Activated gamma-delta T cell (primary cell): ENCODE data around the gene SLAIN1.
"Not testable (repeated sequence)": the region's sequence is repeated elsewhere in the genome, so short reads cannot be mapped to it uniquely, and the experiment has no call there.

Experiments used
- DNase-seq: peaks from one replicate; lab custom pipeline; 2025; lab: John Stamatoyannopoulos, UW
- total RNA-seq, 2 donors: gene quantifications; one replicate each; lab custom pipeline; 2026; lab: John Stamatoyannopoulos, UW

SLAIN1 gene
- 43.4 to 44.3 reads per million in 2 donors for total RNA-seq

DNA sequence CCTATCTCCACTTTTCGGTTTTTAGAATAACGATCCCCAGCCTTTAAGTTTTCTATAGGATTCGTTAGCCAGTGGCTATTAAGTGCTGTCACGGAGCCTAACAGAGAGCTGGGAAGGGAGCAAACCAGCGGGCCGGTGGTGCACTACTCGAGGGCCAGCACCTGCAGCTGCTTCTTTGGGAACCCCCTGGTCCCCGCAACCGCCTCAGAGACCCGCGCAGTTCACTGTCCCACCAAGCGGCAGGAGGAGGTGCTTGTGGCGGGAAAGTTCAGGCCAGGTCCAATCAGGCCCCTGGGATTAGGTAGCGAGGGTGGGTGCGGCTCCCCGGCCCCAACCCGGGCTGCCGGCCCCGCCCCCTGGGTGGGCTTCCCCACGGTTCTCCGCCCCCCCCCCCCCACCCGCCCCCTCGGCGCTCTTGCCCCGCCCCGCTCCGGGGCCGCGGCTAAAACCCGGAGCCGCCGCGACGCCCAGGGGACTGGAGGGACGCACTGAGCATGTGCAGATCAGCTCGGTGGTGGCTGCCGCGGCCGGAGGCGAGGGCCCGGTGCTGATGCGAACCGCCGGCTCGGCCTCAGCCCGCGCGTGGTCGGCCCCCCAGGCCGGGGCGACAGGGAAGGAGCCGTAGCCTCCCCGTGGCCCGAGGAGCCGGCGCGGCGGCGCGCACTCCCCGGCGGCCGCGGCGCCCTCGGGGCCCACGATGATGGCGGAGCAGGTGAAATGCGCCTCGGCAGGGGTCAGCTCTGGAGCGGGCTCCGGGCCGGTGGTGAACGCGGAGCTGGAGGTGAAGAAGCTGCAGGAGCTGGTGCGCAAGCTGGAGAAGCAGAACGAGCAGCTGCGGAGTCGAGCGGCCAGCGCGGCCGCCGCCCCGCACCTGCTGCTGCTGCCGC lies at the start of gene SLAIN1:
TSS of gene SLAIN1 (plus strand) at position 471 of the 887 bp plus-strand sequence. CDS start at position 698, 227 bp downstream.
- peak; percentile 77 for DNase-seq

- no peak for DNase-seq
These were observed 47.1 kb upstream of the SLAIN1 start for GRCh38 chr13:77650409-77650808.

GRCh38 chr13:77653301-77653700 lies 44.2 kb upstream of the SLAIN1 start:
- no peak for DNase-seq

DNA sequence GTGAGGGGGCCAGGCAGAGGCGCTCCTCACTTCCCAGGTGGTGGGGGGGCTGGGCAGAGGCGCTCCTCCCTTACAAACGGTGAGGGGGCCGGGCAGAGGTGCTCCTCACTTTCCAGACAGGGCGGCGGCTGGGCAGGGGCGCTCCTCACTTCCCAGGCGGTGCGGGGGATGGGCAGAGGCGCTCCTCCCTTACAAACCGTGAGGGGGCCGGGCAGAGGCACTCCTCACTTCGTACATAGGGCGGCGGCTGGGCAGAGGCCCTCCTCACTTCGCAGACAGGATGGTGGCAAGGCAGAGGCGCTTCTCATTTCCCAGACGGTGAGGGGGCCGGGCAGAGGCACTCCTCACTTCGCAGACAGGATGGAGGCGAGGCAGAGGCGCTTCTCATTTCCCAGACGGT lies 37.5 kb upstream of the SLAIN1 start:
- DNase-seq = not testable (repeated sequence)

GRCh38 chr13:77660841-77661250 lies 36.6 kb upstream of the SLAIN1 start:
- no peak for DNase-seq

DNA sequence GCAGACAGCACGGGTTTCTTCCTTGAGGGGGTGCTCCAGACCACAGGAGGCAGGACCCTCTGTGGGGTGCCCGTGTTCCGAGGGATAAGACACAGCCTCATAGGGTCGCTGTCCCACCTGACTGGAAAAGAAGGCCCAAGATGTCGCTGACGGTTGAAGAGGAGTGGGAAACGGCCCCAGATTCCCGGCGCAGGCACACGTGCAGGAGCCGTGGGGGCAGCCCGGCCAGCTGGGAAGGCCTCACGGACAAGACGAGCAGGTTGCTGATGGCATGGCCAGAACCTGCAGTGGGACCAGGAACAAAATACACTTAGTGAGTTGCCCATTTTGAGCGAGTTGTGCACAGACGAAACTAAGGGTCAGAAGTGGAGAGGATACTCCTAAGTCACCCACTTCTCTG lies 35.2 kb upstream of the SLAIN1 start:
- peak; percentile 5 for DNase-seq

- not testable (repeated sequence) for DNase-seq
These were observed 34.7 kb upstream of the SLAIN1 start for GRCh38 chr13:77662831-77663230.

- no peak for DNase-seq
These were observed 22.6 kb upstream of the SLAIN1 start for GRCh38 chr13:77674852-77675251.

- DNase-seq = no peak
These were observed 18.7 kb upstream of the SLAIN1 start for GRCh38 chr13:77678691-77679235.

GRCh38 chr13:77687799-77688198 lies 9.7 kb upstream of the SLAIN1 start:
- DNase-seq = no peak

GRCh38 chr13:77691871-77692270 lies 5.6 kb upstream of the SLAIN1 start:
- no peak for DNase-seq

- DNase-seq = no peak
These were observed 4.6 kb upstream of the SLAIN1 start for GRCh38 chr13:77692746-77693448.

- no peak for DNase-seq
These were observed 4.0 kb upstream of the SLAIN1 start for GRCh38 chr13:77693449-77693940.

DNA sequence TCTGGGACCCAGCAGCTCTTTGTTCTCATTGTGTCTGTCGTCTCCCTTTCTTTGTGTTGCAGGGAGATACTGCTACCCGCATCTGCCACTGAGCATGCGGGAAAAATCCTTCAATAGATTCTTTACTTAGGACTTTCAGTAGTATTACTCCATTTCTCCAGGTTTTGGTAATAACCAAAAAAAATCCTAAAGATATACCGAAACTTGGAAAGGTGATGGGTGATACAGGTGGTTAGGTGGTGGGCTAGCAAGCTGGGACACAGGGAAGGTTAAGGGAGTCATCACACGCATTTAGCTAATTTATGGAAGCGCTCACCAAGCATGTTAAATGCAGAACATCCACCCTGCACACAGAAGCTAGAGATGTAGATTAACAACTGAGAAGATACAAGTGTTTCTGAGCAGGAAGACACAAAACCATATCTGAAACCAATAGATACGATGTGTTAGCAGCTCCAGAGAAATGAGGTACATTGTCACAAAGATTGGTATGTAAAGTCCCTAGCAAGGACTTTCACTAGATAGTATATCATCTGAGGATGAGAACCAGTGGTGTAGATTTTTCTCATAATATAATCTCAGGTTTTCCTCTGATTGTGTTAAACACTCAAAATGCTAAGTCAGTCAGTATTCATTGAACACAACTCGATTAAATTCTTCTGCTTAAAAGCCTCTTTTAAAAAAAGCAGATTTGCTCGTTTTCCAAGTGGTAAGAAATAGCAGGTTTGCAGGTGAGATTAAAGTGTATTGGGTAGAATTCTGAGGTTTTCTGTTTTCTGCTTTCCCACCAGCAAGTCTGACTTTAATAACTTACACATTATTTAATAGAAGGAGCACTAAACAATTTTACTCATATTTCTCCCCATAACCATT lies 1.2 kb upstream of the SLAIN1 start:
- DNase-seq = no peak

- DNase-seq = no peak
These were observed 639 bp upstream of the SLAIN1 start for GRCh38 chr13:77696879-77697216.

DNA sequence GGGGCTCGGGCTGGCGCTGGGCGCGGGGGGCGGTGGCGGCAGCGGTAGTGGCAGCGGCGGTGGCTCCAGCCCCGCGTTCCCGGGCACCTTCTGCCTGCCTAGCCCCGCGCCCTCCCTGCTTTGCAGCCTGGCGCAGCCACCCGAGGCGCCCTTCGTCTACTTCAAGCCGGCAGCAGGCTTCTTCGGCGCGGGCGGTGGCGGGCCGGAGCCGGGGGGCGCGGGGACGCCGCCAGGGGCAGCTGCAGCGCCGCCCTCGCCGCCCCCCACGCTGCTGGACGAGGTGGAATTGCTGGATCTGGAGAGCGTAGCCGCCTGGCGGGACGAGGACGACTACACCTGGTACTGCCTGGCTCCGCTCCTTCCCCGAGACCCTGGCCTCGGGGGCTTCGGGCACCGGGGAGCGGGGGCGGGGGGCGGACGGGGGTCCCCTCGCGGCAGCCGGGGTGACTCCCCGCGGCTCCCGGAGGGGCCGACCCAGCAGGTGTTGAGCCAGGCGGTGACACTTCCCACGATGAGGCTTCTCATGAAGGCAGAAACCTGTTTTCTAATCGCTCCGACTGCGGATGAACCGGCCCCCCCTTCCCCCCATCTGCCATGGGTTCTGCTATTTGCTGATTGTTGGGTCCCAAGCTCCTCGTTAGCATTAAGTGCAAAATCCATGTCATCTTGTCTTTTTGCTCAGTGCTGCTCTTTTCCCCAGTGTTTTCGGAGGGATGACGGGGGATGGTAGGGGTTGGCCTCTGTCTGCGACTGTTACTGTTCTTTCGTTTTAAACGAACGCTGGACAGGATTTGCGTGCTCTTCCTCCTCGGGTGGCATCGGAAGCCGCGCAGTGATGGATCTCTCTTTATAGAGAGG lies 943 bp downstream of the SLAIN1 start:
- DNase-seq = peak; percentile 28

- no peak for DNase-seq
These were observed 1.7 kb downstream of the SLAIN1 start for GRCh38 chr13:77699059-77699680.

DNA sequence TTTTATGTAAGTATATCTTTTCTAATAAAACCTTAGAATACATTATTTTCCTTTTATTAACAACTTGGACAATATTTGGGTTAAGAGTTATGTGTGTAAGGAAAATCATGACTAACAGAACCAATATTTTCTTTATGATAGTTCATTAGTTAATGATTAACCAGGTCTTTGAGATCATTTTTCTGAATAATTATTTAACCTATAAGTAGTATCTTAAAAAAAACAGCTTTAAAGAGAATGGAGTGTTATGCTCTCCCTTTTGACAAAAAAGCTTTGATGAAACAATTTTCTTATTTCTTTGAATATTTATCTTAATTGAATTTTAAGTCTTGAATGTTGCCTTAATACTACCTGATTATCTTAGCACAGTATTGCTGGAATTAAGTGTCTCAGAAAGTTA lies 3.8 kb downstream of the SLAIN1 start:
- no peak for DNase-seq

GRCh38 chr13:77702366-77702765 lies 4.9 kb downstream of the SLAIN1 start:
- DNase-seq = no peak

DNA sequence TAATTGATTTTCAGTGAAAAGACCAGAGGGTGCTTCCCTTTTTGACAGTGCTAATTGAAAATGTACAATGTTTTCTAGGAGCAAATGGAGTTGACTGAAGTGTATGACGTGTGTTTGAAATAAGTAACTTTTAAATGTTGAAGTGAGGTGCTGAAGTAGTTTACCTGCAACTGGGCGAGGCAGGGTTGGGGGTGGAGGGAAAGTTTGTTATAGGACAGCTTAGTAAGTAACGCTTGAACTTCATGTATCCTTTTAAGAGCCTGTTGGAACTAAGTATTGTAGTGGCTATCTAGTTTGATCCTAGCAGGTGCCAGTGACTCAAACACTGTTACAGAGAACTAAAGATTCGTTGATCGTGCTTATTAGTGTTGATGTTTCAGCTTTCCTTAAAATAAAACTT lies 5.9 kb downstream of the SLAIN1 start:
- no peak for DNase-seq
